GM23338 (cell line): ENCODE results near the gene TEAD2. TPM values are rescaled to one million over a fixed set of nuclear protein-coding genes. Genes with fewer than 3 reads are reported as not detected.

Experiments used
- ATAC-seq: fragments of 200-7000 bp; cut with Tn5 transposase; 3 replicates; pipeline ENCODE4 v1.9.1; 2020
- DNase-seq: peaks from one replicate; pipeline ENCODE4 v3.0.0-alpha.2; 2015; ENCODE audit warnings: low spot score
- H2AFZ ChIP-seq: fragments of 200-600 bp; sonication (generic); 2 replicates; pipeline ENCODE4 v1.8.0; 2016; ENCODE audit warnings: antibody characterized with exemption, mild to moderate bottlenecking, moderate library complexity
- H3F3A ChIP-seq: fragments of 200-600 bp; sonication (generic); replicated peaks from 2 replicates; pipeline ENCODE4 v1.8.0; 2017; ENCODE audit warnings: antibody characterized with exemption, mixed run types, low read depth
- H3K27ac ChIP-seq: fragments of 200-600 bp; sonication (generic); 2 replicates; pipeline ENCODE4 v1.6.1; 2016; ENCODE audit warnings: low read depth
- H3K27me3 ChIP-seq: fragments of 200-600 bp; sonication (generic); 2 replicates; pipeline ENCODE4 v1.8.0; 2016; ENCODE audit warnings: mild to moderate bottlenecking, mixed run types, moderate library complexity; ENCODE audit not compliant: insufficient read depth
- H3K36me3 ChIP-seq: fragments of 200-600 bp; sonication (generic); 2 replicates; pipeline ENCODE4 v1.8.0; 2016; ENCODE audit warnings: mild to moderate bottlenecking; ENCODE audit not compliant: insufficient read depth
- H3K4me1 ChIP-seq: fragments of 200-600 bp; sonication (generic); 2 replicates; pipeline ENCODE4 v1.8.0; 2016; ENCODE audit warnings: mild to moderate bottlenecking, moderate library complexity; ENCODE audit not compliant: insufficient read depth
- H3K4me2 ChIP-seq: fragments of 200-600 bp; sonication (generic); 2 replicates; pipeline ENCODE4 v1.7.1; 2017; ENCODE audit warnings: mixed run types
- H3K4me3 ChIP-seq: fragments of 200-600 bp; sonication (generic); 2 replicates; pipeline ENCODE4 v1.6.1; 2016; ENCODE audit warnings: mixed run types
- H3K79me2 ChIP-seq: fragments of 200-600 bp; sonication (generic); replicated peaks from 2 replicates; pipeline ENCODE4 v1.8.0; 2017; ENCODE audit warnings: mild to moderate bottlenecking; ENCODE audit not compliant: insufficient read depth
- H3K9me2 ChIP-seq: fragments of 200-600 bp; sonication (generic); 2 replicates; pipeline ENCODE4 v1.8.0; 2017; ENCODE audit not compliant: insufficient read depth
- H4K20me1 ChIP-seq: fragments of 200-600 bp; sonication (generic); replicated peaks from 2 replicates; pipeline ENCODE4 v1.8.0; 2017; ENCODE audit warnings: mild to moderate bottlenecking; ENCODE audit not compliant: insufficient read depth
- H3K27ac Mint-ChIP-seq: 2 replicates; pipeline ENCODE4 v1.8.0; 2020; ENCODE audit warnings: inconsistent platforms, mild to moderate bottlenecking, moderate library complexity, mixed read lengths
- H3K27me3 Mint-ChIP-seq: 3 replicates; pipeline ENCODE4 v1.8.0; 2022; ENCODE audit warnings: low read depth, mild to moderate bottlenecking, moderate library complexity, mixed read lengths, inconsistent platforms; ENCODE audit not compliant: insufficient read depth, poor library complexity
- H3K36me3 Mint-ChIP-seq: 3 replicates; pipeline ENCODE4 v1.8.0; 2021; ENCODE audit warnings: low read depth, mild to moderate bottlenecking, inconsistent platforms, moderate library complexity, mixed read lengths
- H3K4me1 Mint-ChIP-seq: 3 replicates; pipeline ENCODE4 v1.8.0; 2020; ENCODE audit warnings: mild to moderate bottlenecking, inconsistent platforms, mixed read lengths
- H3K4me3 Mint-ChIP-seq: 3 replicates; pipeline ENCODE4 v1.8.0; 2021; ENCODE audit warnings: moderate library complexity, mild to moderate bottlenecking, inconsistent platforms, mixed read lengths
- H3K9me3 Mint-ChIP-seq: 3 replicates; pipeline ENCODE4 v1.8.0; 2020; ENCODE audit warnings: moderate library complexity, mild to moderate bottlenecking, inconsistent platforms, mixed read lengths
- CREB1 ChIP-seq: fragments of 250-450 bp; sonication (Bioruptor Pico); IDR thresholded peaks from 2 replicates; pipeline ENCODE4 v1.5.0; 2020; ENCODE audit warnings: low read depth, mild to moderate bottlenecking, moderate library complexity
- EZH2 ChIP-seq: fragments of 200-600 bp; sonication (generic); IDR thresholded peaks from one replicate; pipeline ENCODE4 v1.8.0; 2017; ENCODE audit warnings: antibody characterized with exemption, mild to moderate bottlenecking, low read depth; ENCODE audit not compliant: unreplicated experiment
- EZH2phosphoT487 ChIP-seq: fragments of 200-600 bp; sonication (generic); IDR thresholded peaks from one replicate; pipeline ENCODE4 v1.8.1; 2018; ENCODE audit warnings: antibody characterized with exemption; ENCODE audit not compliant: unreplicated experiment
- JUNB ChIP-seq: IDR thresholded peaks from one replicate; pipeline ENCODE4 v1.6.1; 2016; ENCODE audit warnings: antibody characterized with exemption; ENCODE audit not compliant: unreplicated experiment
- NANOG ChIP-seq: IDR thresholded peaks from 2 replicates; pipeline ENCODE4 v1.6.1; 2016; ENCODE audit warnings: antibody characterized with exemption, borderline replicate concordance
- POLR2AphosphoS5 ChIP-seq: IDR thresholded peaks from 2 replicates; pipeline ENCODE4 v1.6.1; 2016; ENCODE audit warnings: antibody characterized with exemption, low read depth
- STAT1 ChIP-seq: IDR thresholded peaks from one replicate; pipeline ENCODE4 v1.6.1; 2016; ENCODE audit warnings: antibody characterized with exemption; ENCODE audit not compliant: unreplicated experiment
- ZNF114 ChIP-seq: fragments of 250-450 bp; sonication (Bioruptor Pico); IDR thresholded peaks from 2 replicates; pipeline ENCODE4 v1.5.0; 2020; ENCODE audit warnings: mild to moderate bottlenecking, moderate library complexity
- ZNF331 ChIP-seq: fragments of 250-450 bp; sonication (Bioruptor Pico); IDR thresholded peaks from 2 replicates; pipeline ENCODE4 v1.5.0; 2020; ENCODE audit warnings: low read depth, mild to moderate bottlenecking, moderate library complexity
- polyA plus RNA-seq: library from polyadenylated mRNA; unstranded; fragments of >200 nt; fragmentation: Nextera tagmentation; extraction: Ambion mirVana; gene quantifications from 2 replicates; pipeline ENCODE4 v1.2.1, GENCODE V29; 2016
- total RNA-seq: library from RNA; depleted of rRNA; stranded (reverse); fragments of >200 nt; shearing (Covaris generic); gene quantifications from 2 replicates; pipeline ENCODE4 v1.2.3, GENCODE V29; 2014
- TF ChIP-seq, protein P1 (sequence below): IDR thresholded peaks from one replicate; pipeline ENCODE4 v1.6.1; 2018; ENCODE audit warnings: antibody characterized with exemption; ENCODE audit not compliant: unreplicated experiment
- TF ChIP-seq, protein P2 (sequence below), 2 experiments: fragments of 200-600 bp in 1 of 2; sonication (generic) in 1 of 2; conservative IDR thresholded peaks; 2 replicates each; pipeline versions ENCODE4 v1.5.1 to v1.6.1; 2016 to 2017; ENCODE audit warnings: antibody characterized with exemption in 2 of 2, low read depth in 2 of 2, mild to moderate bottlenecking in 2 of 2, moderate library complexity in 1 of 2
- TF ChIP-seq, protein P3 (sequence below): fragments of 250-450 bp; sonication (Bioruptor Pico); IDR thresholded peaks from 2 replicates; pipeline ENCODE4 v1.5.0; 2020; ENCODE audit warnings: mild to moderate bottlenecking, moderate library complexity
- TF ChIP-seq, protein P4 (sequence below): IDR thresholded peaks from 2 replicates; pipeline ENCODE4 v1.6.1; 2016; ENCODE audit warnings: antibody characterized with exemption

The TEAD2 gene
- total and polyA plus RNA-seq, 2 experiments from 2014 or later, result 30.3 to 82.5 TPM

DNA sequence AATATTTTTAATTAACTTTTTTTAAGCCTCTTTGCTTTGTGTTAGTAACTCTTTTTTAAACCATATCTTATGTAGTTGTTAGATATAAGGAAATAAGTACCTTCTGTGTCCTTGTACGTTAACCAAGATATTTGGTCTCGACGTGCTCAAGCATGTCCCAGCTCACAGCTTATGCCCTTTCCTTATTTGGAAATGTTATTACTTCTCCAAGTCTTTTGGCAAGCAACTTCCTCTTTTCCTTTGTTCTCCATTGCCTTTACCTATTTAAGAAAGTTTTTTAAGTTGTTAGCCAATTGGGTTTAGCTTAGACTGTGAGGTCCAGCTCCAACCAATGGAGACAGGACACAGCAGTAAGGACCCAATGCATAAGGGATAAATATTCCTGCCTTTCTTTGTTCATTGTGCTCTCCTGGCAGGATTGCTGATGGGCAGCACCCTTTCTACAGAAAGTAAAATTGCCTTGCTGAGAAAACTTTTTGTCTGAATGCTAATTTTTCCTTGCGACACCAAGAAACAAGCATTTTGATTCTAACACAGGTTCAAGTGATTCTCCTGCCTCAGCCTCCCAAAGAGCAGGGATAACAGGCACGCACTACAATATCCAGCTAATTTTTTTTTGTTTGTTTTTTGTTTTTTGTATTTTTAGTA, 6.6 kb upstream of the TEAD2 start:
- Histone ChIP-seq H3K4me1 (no peaks in the 10 kb centered on the region; the same call in 1 of the 2 replicates), H3K27me3 (no peaks in the 10 kb centered on the region), H3K4me3 (no peak overlapping the region), H3K9me2 (no peaks in the 10 kb centered on the region), H3K36me3 (no peaks in the 10 kb centered on the region), H3F3A (no peaks in the 10 kb centered on the region), H3K27ac (no peak overlapping the region), H4K20me1 (no peaks in the 10 kb centered on the region), H2AFZ (no peak overlapping the region), H3K79me2 (no peaks in the 10 kb centered on the region), H3K4me2 (no peak overlapping the region)
- Mint-ChIP-seq H3K4me3 (no peak overlapping the region), H3K27me3 (peaks cover 8% of the 10 kb centered on the region), H3K9me3 (peaks cover 30% of the 10 kb centered on the region), H3K36me3 (peaks cover 21% of the 10 kb centered on the region; the same call in 2 of the 3 replicates), H3K27ac (no peak overlapping the region), H3K4me1 (no peaks in the 10 kb centered on the region; the same call in 2 of the 3 replicates)
- ATAC-seq (no peak), DNase-seq (no peak)
- TF ChIP-seq POLR2AphosphoS5 (no peak), EZH2phosphoT487 (no peak), EZH2 (no peak), NANOG (no peak), ZNF331 (CRISPR knock-in tag) (no peak), STAT1 (no peak), ZNF114 (CRISPR knock-in tag) (no peak), JUNB (no peak), CREB1 (CRISPR knock-in tag) (no peak)
- TF ChIP-seq, protein P1, sequence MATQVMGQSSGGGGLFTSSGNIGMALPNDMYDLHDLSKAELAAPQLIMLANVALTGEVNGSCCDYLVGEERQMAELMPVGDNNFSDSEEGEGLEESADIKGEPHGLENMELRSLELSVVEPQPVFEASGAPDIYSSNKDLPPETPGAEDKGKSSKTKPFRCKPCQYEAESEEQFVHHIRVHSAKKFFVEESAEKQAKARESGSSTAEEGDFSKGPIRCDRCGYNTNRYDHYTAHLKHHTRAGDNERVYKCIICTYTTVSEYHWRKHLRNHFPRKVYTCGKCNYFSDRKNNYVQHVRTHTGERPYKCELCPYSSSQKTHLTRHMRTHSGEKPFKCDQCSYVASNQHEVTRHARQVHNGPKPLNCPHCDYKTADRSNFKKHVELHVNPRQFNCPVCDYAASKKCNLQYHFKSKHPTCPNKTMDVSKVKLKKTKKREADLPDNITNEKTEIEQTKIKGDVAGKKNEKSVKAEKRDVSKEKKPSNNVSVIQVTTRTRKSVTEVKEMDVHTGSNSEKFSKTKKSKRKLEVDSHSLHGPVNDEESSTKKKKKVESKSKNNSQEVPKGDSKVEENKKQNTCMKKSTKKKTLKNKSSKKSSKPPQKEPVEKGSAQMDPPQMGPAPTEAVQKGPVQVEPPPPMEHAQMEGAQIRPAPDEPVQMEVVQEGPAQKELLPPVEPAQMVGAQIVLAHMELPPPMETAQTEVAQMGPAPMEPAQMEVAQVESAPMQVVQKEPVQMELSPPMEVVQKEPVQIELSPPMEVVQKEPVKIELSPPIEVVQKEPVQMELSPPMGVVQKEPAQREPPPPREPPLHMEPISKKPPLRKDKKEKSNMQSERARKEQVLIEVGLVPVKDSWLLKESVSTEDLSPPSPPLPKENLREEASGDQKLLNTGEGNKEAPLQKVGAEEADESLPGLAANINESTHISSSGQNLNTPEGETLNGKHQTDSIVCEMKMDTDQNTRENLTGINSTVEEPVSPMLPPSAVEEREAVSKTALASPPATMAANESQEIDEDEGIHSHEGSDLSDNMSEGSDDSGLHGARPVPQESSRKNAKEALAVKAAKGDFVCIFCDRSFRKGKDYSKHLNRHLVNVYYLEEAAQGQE, result no peak
- TF ChIP-seq, protein P2, sequence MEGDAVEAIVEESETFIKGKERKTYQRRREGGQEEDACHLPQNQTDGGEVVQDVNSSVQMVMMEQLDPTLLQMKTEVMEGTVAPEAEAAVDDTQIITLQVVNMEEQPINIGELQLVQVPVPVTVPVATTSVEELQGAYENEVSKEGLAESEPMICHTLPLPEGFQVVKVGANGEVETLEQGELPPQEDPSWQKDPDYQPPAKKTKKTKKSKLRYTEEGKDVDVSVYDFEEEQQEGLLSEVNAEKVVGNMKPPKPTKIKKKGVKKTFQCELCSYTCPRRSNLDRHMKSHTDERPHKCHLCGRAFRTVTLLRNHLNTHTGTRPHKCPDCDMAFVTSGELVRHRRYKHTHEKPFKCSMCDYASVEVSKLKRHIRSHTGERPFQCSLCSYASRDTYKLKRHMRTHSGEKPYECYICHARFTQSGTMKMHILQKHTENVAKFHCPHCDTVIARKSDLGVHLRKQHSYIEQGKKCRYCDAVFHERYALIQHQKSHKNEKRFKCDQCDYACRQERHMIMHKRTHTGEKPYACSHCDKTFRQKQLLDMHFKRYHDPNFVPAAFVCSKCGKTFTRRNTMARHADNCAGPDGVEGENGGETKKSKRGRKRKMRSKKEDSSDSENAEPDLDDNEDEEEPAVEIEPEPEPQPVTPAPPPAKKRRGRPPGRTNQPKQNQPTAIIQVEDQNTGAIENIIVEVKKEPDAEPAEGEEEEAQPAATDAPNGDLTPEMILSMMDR (conservative IDR thresholded peaks at IDR 0.05; ENCODE audit: low read depth in 2 of 2), result no peak
- TF ChIP-seq, protein P3, sequence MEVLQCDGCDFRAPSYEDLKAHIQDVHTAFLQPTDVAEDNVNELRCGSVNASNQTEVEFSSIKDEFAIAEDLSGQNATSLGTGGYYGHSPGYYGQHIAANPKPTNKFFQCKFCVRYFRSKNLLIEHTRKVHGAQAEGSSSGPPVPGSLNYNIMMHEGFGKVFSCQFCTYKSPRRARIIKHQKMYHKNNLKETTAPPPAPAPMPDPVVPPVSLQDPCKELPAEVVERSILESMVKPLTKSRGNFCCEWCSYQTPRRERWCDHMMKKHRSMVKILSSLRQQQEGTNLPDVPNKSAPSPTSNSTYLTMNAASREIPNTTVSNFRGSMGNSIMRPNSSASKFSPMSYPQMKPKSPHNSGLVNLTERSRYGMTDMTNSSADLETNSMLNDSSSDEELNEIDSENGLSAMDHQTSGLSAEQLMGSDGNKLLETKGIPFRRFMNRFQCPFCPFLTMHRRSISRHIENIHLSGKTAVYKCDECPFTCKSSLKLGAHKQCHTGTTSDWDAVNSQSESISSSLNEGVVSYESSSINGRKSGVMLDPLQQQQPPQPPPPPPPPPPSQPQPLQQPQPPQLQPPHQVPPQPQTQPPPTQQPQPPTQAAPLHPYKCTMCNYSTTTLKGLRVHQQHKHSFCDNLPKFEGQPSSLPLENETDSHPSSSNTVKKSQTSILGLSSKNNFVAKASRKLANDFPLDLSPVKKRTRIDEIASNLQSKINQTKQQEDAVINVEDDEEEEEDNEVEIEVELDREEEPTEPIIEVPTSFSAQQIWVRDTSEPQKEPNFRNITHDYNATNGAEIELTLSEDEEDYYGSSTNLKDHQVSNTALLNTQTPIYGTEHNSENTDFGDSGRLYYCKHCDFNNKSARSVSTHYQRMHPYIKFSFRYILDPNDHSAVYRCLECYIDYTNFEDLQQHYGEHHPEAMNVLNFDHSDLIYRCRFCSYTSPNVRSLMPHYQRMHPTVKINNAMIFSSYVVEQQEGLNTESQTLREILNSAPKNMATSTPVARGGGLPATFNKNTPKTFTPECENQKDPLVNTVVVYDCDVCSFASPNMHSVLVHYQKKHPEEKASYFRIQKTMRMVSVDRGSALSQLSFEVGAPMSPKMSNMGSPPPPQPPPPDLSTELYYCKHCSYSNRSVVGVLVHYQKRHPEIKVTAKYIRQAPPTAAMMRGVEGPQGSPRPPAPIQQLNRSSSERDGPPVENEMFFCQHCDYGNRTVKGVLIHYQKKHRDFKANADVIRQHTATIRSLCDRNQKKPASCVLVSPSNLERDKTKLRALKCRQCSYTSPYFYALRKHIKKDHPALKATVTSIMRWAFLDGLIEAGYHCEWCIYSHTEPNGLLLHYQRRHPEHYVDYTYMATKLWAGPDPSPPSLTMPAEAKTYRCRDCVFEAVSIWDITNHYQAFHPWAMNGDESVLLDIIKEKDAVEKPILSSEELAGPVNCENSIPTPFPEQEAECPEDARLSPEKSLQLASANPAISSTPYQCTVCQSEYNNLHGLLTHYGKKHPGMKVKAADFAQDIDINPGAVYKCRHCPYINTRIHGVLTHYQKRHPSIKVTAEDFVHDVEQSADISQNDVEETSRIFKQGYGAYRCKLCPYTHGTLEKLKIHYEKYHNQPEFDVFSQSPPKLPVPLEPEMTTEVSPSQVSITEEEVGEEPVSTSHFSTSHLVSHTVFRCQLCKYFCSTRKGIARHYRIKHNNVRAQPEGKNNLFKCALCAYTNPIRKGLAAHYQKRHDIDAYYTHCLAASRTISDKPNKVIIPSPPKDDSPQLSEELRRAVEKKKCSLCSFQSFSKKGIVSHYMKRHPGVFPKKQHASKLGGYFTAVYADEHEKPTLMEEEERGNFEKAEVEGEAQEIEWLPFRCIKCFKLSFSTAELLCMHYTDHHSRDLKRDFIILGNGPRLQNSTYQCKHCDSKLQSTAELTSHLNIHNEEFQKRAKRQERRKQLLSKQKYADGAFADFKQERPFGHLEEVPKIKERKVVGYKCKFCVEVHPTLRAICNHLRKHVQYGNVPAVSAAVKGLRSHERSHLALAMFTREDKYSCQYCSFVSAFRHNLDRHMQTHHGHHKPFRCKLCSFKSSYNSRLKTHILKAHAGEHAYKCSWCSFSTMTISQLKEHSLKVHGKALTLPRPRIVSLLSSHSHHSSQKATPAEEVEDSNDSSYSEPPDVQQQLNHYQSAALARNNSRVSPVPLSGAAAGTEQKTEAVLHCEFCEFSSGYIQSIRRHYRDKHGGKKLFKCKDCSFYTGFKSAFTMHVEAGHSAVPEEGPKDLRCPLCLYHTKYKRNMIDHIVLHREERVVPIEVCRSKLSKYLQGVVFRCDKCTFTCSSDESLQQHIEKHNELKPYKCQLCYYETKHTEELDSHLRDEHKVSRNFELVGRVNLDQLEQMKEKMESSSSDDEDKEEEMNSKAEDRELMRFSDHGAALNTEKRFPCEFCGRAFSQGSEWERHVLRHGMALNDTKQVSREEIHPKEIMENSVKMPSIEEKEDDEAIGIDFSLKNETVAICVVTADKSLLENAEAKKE (CRISPR knock-in tag), result no peak
- TF ChIP-seq, protein P4, sequence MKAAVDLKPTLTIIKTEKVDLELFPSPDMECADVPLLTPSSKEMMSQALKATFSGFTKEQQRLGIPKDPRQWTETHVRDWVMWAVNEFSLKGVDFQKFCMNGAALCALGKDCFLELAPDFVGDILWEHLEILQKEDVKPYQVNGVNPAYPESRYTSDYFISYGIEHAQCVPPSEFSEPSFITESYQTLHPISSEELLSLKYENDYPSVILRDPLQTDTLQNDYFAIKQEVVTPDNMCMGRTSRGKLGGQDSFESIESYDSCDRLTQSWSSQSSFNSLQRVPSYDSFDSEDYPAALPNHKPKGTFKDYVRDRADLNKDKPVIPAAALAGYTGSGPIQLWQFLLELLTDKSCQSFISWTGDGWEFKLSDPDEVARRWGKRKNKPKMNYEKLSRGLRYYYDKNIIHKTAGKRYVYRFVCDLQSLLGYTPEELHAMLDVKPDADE, result no peak
